Activated naive CD4-positive, alpha-beta T cell treated with Interleukin-2 at 50 U/mL for 16 hours (primary cell): Measurements from ENCODE around the gene CALHM6.

ENCODE experiments used
- DNase-seq: peaks from one replicate; pipeline ENCODE4 v3.0.0-alpha.2; 2020

CALHM6 gene

GRCh38 chr6:116461331-116461931 lies at the start of gene CALHM6:
TSS of gene CALHM6 (plus strand) at chr6:116461375. CDS start at chr6:116461930, 555 bp downstream.
- no peak for DNase-seq

- no peak for DNase-seq
These were observed 48.9 kb upstream of the CALHM6 start for GRCh38 chr6:116412270-116412669.

GRCh38 chr6:116413357-116413756 lies 47.8 kb upstream of the CALHM6 start:
- no peak for DNase-seq

- no peak for DNase-seq
These were observed 43.5 kb upstream of the CALHM6 start for GRCh38 chr6:116417661-116418060.

- no peak for DNase-seq
These were observed 41.9 kb upstream of the CALHM6 start for GRCh38 chr6:116419069-116419786.

GRCh38 chr6:116420341-116420740 lies 40.8 kb upstream of the CALHM6 start:
- no peak for DNase-seq

GRCh38 chr6:116422238-116422637 lies 38.9 kb upstream of the CALHM6 start:
- DNase-seq, result no peak

- no peak for DNase-seq
These were observed 37.2 kb upstream of the CALHM6 start for GRCh38 chr6:116424001-116424400.

GRCh38 chr6:116426551-116426950 lies 34.6 kb upstream of the CALHM6 start:
- DNase-seq, result no peak

GRCh38 chr6:116429111-116429510 lies 32.1 kb upstream of the CALHM6 start:
- no peak for DNase-seq

- DNase-seq, result no peak
These were observed 30.3 kb upstream of the CALHM6 start for GRCh38 chr6:116430860-116431259.

GRCh38 chr6:116431964-116432595 lies 29.1 kb upstream of the CALHM6 start:
- DNase-seq, result no peak

GRCh38 chr6:116433206-116433712 lies 27.9 kb upstream of the CALHM6 start:
- no peak for DNase-seq

- DNase-seq, result no peak
These were observed 27.0 kb upstream of the CALHM6 start for GRCh38 chr6:116434056-116434725.

- DNase-seq, result no peak
These were observed 24.6 kb upstream of the CALHM6 start for GRCh38 chr6:116436586-116436985.

GRCh38 chr6:116437656-116438055 lies 23.5 kb upstream of the CALHM6 start:
- no peak for DNase-seq

GRCh38 chr6:116438590-116439448 lies 22.4 kb upstream of the CALHM6 start:
- no peak for DNase-seq

GRCh38 chr6:116439522-116440051 lies 21.6 kb upstream of the CALHM6 start:
- no peak for DNase-seq

GRCh38 chr6:116443105-116443504 lies 18.1 kb upstream of the CALHM6 start:
- DNase-seq, result no peak

GRCh38 chr6:116444092-116444491 lies 17.1 kb upstream of the CALHM6 start:
- no peak for DNase-seq

GRCh38 chr6:116444575-116444974 lies 16.6 kb upstream of the CALHM6 start:
- no peak for DNase-seq

GRCh38 chr6:116445102-116445501 lies 16.1 kb upstream of the CALHM6 start:
- DNase-seq, result no peak
